Activated CD4-positive, alpha-beta memory T cell treated with anti-CD3 and anti-CD28 coated beads, Interleukin-2, amount 10 ng/mL, durations not matched to agents 7 days and 5 days (primary cell): Measurements from ENCODE around the gene CDK5RAP1. TPM values are rescaled to one million over a fixed set of nuclear protein-coding genes. Genes with fewer than 3 reads are reported as not detected.

Experiments used
- CTCF ChIA-PET: fragments of 350-600 bp; sonication (Branson Sonifier 250); formaldehyde crosslinking; loops from one replicate; lab custom pipeline; 2021; ENCODE audit warnings: antibody characterized with exemption, inconsistent platforms; lab: Charles Lee
- POLR2A ChIA-PET: fragments of 350-600 bp; sonication (Branson Sonifier 250); formaldehyde crosslinking; loops from one replicate; lab custom pipeline; 2021; ENCODE audit warnings: antibody characterized with exemption; lab: Charles Lee
- DNase-seq: peaks from one replicate; pipeline ENCODE4 v3.0.0-alpha.2; 2020
- H3K27ac Mint-ChIP-seq: one replicate; pipeline ENCODE4 v1.8.0; 2021; ENCODE audit warnings: mild to moderate bottlenecking, mixed read lengths
- H3K27me3 Mint-ChIP-seq: one replicate; pipeline ENCODE4 v1.8.0; 2021; ENCODE audit warnings: mixed read lengths
- H3K36me3 Mint-ChIP-seq: one replicate; pipeline ENCODE4 v1.8.0; 2021; ENCODE audit warnings: low read depth, mixed read lengths
- H3K4me1 Mint-ChIP-seq: one replicate; pipeline ENCODE4 v1.8.0; 2021; ENCODE audit warnings: mixed read lengths
- H3K4me3 Mint-ChIP-seq: one replicate; pipeline ENCODE4 v1.8.0; 2021; ENCODE audit warnings: mild to moderate bottlenecking, mixed read lengths
- H3K9me3 Mint-ChIP-seq: one replicate; pipeline ENCODE4 v1.8.0; 2021; ENCODE audit warnings: mixed read lengths
- total RNA-seq, 2 experiments: library from RNA; stranded (reverse); gene quantifications; one replicate each; pipeline ENCODE4 v1.2.3, GENCODE V29; 2021

The CDK5RAP1 gene
- total RNA-seq, 2 experiments from 2014 or later, result 30.2 to 33.3 TPM

DNA sequence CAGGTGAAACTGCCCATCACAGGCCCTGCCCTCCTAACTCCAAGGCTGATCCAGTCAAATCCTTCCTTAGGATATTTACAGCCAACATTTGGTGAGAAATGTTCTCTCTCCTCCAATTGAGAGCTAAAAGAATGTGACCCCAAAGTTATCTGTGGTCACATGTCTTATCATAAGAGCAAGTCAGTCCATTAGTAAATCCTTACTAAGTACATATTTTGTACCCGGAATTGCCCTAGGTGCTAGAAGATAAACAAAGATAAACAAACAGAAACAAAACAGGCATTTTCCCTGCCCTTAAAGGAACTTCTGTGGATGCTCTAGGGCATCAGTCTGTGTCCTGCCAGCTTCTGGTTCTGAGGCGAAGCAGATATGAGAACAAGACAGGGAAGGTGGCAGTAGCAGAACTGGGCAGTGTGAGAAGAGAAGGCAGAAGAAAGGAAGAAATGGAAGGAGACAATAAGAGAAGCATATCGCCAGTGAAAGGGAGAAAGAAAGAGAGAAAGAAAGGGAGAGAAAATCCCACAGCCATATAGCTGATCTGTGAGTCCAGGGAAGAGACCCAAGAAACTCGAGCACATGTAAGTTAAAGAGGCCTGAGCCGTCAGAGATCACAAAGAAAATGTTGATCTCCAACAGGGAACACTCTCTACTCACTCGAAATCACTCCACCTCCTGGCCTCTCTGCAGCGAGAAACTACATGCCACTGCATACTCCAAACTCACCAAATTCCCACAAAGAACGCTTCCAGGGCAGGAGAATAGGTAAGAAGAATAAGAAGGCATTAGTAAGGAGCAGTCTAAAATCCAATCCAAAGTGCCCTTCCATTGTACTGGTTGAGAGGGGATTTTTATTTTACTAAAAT, 41.7 kb downstream of the CDK5RAP1 start:
- no peaks in the 10 kb centered on the region for H3K27me3 Mint-ChIP-seq
- H3K4me3 Mint-ChIP-seq, result no peak overlapping the region
- no peak for DNase-seq
- POLR2A ChIA-PET, result interaction anchor here (0.8 kb wide), 1 partner anchor 10 kb away, joined by 3 read pairs; no protein-coding TSS in a partner anchor
- no peaks in the 10 kb centered on the region for H3K4me1 Mint-ChIP-seq
- peaks cover 39% of the 10 kb centered on the region for H3K36me3 Mint-ChIP-seq
- CTCF ChIA-PET, result no interaction called here
- no peaks in the 10 kb centered on the region for H3K9me3 Mint-ChIP-seq
- H3K27ac Mint-ChIP-seq, result no peak overlapping the region

DNA sequence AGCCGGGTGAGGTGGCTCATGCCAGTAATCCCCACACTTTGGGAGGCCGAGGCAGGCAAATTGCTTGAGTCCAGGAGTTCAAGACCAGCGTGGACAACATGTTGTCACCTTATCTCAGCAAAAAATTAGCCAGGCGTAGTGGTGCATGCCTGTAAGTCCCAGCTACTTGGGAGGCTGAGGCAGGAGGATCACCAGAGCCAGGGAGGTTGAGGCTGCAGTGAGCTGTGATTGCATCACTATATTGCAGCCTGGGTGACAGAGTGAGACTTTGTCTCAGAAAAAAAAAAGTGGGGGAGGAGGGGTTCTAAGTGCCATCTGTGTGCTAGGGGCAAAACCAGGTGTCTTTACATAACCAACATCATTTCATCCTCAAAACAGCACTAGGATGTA, 48.3 kb downstream of the CDK5RAP1 start:
- no peaks in the 10 kb centered on the region for H3K27me3 Mint-ChIP-seq
- peaks cover 10% of the 10 kb centered on the region for H3K4me1 Mint-ChIP-seq
- ChIA-PET CTCF (no interaction called here), POLR2A (no interaction called here)
- no peaks in the 10 kb centered on the region for H3K9me3 Mint-ChIP-seq
- H3K27ac Mint-ChIP-seq, result no peak overlapping the region
- DNase-seq, result no peak
- H3K36me3 Mint-ChIP-seq, result peaks cover 2% of the 10 kb centered on the region
- H3K4me3 Mint-ChIP-seq, result no peak overlapping the region

DNA sequence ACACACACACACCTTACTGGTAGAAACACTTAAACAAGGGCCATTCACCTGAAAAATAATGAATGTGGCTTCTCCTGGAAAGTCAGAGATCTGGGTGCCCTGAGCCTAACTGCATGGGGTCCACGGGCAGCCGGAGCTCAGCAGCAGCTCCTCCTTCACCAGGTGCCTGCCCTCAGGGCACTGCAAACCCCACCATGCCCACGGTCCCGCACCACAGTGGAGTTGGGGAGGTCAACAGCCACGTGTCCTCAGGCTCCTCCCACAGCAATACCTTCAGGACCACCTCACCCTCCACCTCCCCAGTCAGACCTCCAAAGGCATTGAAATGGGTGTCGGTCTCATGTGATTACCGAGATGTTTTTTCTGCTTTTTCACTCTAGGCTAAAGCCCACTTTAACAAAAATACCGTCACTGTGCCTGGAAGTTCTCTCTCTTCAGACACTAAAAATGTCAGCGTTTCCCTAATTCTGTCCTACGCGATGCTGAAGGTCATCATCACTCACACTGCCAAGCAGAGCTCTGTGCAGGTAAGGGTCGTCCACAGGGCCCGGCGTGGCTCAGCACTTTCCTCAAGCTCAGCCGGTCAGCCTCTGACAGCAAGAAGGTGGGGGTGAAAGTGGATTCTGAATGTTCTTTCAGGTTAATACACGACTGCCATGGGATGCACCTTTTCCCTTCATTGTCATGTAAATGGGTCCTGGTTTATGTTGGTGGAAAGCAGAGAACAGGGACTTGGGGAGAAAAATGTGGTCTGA, 48.9 kb downstream of the CDK5RAP1 start:
- ChIA-PET CTCF (no interaction called here), POLR2A (no interaction called here)
- Mint-ChIP-seq H3K9me3 (no peaks in the 10 kb centered on the region), H3K27ac (no peak overlapping the region), H3K4me3 (no peak overlapping the region), H3K36me3 (peaks cover 2% of the 10 kb centered on the region), H3K4me1 (peaks cover 10% of the 10 kb centered on the region), H3K27me3 (no peaks in the 10 kb centered on the region)
- no peak for DNase-seq

DNA sequence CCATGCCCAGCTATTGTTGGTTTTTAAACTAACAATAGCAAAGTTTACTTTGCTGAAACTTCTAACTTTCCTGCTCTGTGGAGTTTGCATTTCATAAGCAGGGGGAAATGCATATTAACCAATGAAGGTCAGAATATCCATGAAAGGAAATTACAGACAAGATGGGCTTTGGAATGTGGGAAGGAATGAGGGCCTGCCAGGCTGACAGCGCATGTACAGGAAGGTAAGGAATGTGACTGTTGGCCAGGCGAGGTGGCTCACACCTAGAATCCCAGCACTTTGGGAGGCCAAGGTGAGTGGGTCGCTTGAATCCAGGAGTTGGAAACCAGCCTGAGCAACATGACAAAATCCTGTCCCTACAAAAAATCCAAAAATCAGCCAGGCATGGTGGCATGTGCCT, 49.6 kb downstream of the CDK5RAP1 start:
- H3K36me3 Mint-ChIP-seq, result peaks cover 2% of the 10 kb centered on the region
- H3K4me1 Mint-ChIP-seq, result peaks cover 10% of the 10 kb centered on the region
- POLR2A ChIA-PET, result no interaction called here
- no peak for DNase-seq
- peak overlapping the region; percentile 16 for H3K27ac Mint-ChIP-seq
- no peaks in the 10 kb centered on the region for H3K9me3 Mint-ChIP-seq
- no peak overlapping the region for H3K4me3 Mint-ChIP-seq
- CTCF ChIA-PET, result no interaction called here
- H3K27me3 Mint-ChIP-seq, result no peaks in the 10 kb centered on the region

DNA sequence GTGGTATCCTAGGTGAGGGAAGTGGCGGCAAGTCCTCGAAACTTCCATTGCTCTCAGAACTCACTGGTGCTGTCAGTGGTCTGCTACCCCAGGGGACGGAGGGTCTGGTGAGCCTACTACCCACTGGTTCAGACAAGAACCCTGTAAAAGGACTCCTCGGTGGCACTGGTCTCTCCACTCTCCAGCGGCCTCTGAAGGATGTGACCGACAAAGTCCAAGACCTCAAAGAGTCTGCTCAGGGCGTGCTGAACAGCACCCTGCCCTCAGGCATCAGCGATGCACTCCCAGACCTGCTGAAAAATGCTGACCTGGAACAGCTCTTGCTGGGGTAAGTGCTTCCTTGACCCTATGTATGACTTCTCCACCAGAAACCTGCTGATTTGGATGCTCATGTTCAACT, 51.8 kb downstream of the CDK5RAP1 start:
- DNase-seq, result no peak
- Mint-ChIP-seq H3K9me3 (no peaks in the 10 kb centered on the region), H3K27me3 (no peaks in the 10 kb centered on the region), H3K27ac (no peak overlapping the region), H3K4me1 (peaks cover 10% of the 10 kb centered on the region), H3K36me3 (peaks cover 2% of the 10 kb centered on the region), H3K4me3 (no peak overlapping the region)
- ChIA-PET POLR2A (no interaction called here), CTCF (no interaction called here)

DNA sequence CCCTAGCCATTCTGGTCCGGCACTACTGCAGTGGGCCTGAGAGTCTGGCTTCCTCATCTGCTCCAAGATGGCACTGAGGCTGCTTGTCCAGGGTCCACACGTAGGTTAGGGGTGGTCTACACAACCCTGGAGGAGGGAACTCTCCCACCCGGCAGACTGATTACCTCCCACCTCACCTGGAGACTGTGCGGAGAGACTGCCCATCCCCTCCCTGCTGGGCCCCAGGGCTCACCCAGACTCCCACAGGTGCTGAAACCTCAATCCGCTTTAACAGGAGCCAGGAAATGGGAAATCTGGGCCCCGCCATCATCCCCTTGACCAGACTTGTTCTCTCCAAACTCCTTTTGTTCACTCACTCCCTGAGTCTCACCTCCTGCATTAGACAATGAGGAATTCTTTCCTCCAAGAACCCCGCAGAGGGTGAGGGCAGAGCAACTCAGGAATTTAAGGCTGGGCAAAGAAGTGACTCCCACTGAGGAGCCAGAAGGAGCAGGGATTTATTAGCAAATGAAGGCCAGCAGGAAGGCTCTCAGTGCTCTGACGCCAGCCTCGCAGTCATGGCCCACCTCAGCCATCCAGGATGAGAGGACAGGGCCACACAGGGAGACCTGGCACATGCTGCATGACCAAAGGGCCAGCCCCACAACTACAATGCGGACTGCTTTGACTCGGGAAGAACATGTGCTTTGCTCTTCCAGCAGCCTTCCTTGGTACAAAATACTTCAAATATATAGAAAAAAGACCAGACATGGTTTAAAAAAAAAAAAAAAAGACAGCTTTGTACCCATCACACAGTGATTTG, 53.0 kb downstream of the CDK5RAP1 start:
- no peak for DNase-seq
- H3K27me3 Mint-ChIP-seq, result no peaks in the 10 kb centered on the region
- no peak overlapping the region for H3K4me3 Mint-ChIP-seq
- CTCF ChIA-PET, result interaction anchor here (0.5 to 0.6 kb wide), 2 partner anchors 49 to 1715 kb away, joined by 3 read pairs; no protein-coding TSS in a partner anchor
- no peaks in the 10 kb centered on the region for H3K9me3 Mint-ChIP-seq
- H3K4me1 Mint-ChIP-seq, result peaks cover 10% of the 10 kb centered on the region
- H3K27ac Mint-ChIP-seq, result no peak overlapping the region
- peaks cover 2% of the 10 kb centered on the region for H3K36me3 Mint-ChIP-seq
- POLR2A ChIA-PET, result no interaction called here

DNA sequence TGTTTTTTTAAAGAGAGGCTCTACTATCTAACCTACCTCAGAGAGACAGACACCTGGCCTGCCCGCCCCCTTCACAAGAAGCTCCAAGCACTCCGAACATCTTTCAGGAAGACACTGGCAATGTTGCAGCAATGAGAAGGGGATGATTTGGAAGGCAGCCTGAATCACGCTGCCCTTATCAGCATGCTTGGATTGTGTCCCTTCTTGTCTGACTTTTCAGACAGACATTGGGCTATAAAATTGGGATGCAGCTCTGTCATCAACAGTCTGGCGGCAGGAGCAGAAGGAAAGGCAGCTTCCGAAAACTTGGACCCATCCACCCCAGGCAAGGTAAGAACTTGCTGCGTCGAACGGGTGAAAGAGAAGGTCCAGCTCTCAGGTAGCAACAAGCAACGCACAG, 56.0 kb downstream of the CDK5RAP1 start:
- no peak overlapping the region for H3K4me3 Mint-ChIP-seq
- peaks cover 2% of the 10 kb centered on the region for H3K36me3 Mint-ChIP-seq
- POLR2A ChIA-PET, result no interaction called here
- no peak for DNase-seq
- H3K27me3 Mint-ChIP-seq, result no peaks in the 10 kb centered on the region
- CTCF ChIA-PET, result no interaction called here
- H3K4me1 Mint-ChIP-seq, result peaks cover 5% of the 10 kb centered on the region
- H3K27ac Mint-ChIP-seq, result no peak overlapping the region
- no peaks in the 10 kb centered on the region for H3K9me3 Mint-ChIP-seq

DNA sequence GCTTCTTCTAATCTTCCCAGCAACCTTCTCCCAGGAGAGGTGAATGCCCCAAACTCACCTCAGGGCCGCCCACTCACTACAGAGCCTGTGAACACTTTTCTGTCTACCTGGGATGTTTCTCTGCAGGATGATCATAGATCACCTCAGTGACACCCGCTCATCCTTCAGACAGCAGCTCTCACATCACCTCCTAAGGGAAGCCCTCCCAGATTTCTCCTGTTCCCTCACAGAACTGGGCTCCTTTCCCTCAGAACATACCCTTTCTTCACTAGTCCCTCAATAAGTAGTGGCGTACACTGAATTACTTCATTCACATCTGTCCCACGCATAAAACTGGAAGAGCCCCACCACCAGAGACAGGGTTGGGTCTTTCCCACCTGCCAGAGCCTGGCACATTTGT, 57.8 kb downstream of the CDK5RAP1 start:
- Mint-ChIP-seq H3K4me1 (no peaks in the 10 kb centered on the region), H3K27ac (no peak overlapping the region), H3K9me3 (no peaks in the 10 kb centered on the region), H3K4me3 (no peak overlapping the region), H3K27me3 (no peaks in the 10 kb centered on the region), H3K36me3 (no peaks in the 10 kb centered on the region)
- CTCF ChIA-PET, result no interaction called here
- DNase-seq, result no peak
- POLR2A ChIA-PET, result no interaction called here

DNA sequence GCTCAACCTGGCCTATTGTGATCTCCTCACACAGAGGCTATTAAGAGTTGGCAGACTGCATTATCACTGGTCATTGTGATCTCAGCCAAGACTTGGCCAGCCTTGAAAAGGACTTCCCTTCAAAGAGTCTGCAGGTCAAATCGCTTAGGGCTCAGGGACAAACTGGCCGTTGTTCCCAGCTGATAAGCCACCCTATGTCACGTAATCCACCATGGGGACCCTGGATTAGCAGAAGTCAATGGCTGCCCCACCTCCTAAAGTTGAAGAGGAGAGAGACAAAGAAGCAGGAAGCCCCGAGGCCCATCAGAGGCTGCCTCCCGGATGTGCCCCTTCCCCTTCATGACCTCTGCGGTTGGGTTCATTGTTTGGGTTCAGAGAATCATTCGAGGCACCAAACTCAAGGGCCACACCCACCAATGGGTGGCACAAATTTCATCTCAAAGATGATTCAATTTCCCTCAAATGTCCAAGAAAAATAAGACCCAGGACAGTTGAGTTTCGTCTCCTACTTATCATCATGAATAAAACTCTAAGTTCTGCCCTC, 61.7 kb downstream of the CDK5RAP1 start:
- Mint-ChIP-seq H3K9me3 (no peaks in the 10 kb centered on the region), H3K4me3 (no peak overlapping the region), H3K36me3 (no peaks in the 10 kb centered on the region), H3K4me1 (peaks cover 2% of the 10 kb centered on the region), H3K27ac (no peak overlapping the region), H3K27me3 (no peaks in the 10 kb centered on the region)
- no peak for DNase-seq
- CTCF ChIA-PET, result no interaction called here
- POLR2A ChIA-PET, result interaction anchor here (1.5 kb wide), 1 partner anchor 38 kb away, joined by 3 read pairs; no protein-coding TSS in a partner anchor

DNA sequence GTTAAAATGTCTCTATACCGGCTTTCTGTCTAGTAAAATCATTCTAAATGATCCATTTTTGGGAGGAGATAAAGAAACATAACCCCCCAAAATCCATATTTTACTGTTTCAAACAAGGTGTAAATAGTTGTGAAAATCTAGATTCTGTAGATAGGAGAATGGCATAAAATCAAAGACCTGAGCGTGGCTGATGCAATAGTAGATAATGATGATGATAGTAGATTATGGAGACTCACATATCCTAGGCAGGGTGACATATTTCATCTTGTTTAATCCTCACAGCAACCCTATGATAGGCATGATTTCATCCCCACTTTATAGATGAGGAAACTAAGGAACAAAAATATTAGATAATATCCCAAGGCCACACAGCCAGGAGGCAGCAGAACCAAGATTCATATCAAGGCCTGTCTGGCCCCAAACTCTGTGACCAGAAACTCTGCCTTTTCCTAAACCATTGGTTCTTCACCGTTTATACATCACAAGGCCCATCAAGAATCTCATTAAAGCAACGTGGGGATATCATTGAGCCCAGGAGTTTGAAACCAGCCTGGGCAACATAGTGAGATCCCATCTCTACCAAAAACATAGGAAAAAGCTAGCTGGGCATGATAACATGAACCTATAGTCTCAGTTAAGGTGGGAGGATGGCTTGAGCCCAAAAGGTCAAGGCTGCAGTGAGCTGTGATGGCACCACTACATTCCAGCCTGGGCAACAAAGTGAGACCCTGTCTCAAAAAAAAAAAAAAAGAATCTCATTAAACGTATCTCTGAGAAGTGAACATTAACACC, 62.7 kb downstream of the CDK5RAP1 start:
- no peak for DNase-seq
- Mint-ChIP-seq H3K27me3 (no peaks in the 10 kb centered on the region), H3K4me3 (no peak overlapping the region), H3K4me1 (peaks cover 2% of the 10 kb centered on the region), H3K36me3 (no peaks in the 10 kb centered on the region), H3K27ac (no peak overlapping the region), H3K9me3 (no peaks in the 10 kb centered on the region)
- CTCF ChIA-PET, result no interaction called here
- POLR2A ChIA-PET, result no interaction called here

DNA sequence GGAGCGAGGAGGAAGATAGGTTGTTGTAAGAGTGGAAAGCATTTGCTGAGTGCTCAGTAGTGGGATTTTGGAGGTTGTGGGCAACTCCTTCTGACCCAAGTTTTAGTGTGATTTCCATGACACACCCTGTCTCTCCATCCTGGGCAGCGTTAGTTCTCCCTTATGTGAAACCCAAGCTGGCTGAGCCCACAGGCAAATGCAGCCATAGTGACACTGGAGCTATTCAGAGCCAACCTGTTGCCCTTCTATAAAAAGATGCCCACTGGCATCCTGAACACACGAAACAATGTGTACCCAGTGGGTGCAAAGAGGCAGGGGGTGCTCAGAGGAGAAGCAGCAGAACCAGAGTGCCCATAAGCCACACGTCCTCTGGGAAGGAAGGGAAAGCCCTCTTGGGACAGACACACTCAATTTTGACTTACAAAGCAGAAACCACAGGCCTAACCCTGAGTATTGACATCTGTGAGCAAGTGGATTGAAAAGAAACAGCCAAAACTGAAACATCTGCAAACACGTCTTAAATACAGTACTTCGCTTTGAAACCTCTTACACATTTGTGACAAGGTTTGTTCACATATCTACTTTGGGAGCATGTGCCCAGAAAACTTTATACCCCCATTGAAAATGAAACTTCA, 63.7 kb downstream of the CDK5RAP1 start:
- H3K4me1 Mint-ChIP-seq, result peaks cover 2% of the 10 kb centered on the region
- ChIA-PET CTCF (no interaction called here), POLR2A (no interaction called here)
- no peaks in the 10 kb centered on the region for H3K9me3 Mint-ChIP-seq
- no peak overlapping the region for H3K4me3 Mint-ChIP-seq
- H3K27ac Mint-ChIP-seq, result no peak overlapping the region
- H3K27me3 Mint-ChIP-seq, result no peaks in the 10 kb centered on the region
- DNase-seq, result no peak
- H3K36me3 Mint-ChIP-seq, result no peaks in the 10 kb centered on the region

DNA sequence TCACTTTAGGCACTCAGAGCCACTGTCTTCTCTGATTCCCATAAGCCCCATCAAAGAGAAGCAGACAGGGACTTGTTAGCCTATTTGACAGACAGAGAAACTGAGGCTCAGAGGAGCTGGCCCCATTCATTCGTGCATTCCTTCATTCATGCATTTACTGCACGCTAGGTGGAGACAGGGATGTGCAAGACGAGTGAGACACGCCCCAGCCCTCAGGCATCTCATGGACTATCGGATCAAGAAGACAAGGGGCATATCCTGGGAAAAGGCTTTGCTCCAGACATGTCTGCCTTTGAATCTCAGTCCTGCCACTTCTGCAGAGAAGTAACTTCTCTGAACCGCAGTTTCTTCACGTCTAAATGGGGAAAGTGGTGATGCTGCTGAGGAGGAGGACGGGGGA, 64.2 kb downstream of the CDK5RAP1 start:
- Mint-ChIP-seq H3K27me3 (no peaks in the 10 kb centered on the region), H3K4me3 (no peak overlapping the region), H3K27ac (no peak overlapping the region), H3K9me3 (no peaks in the 10 kb centered on the region), H3K4me1 (peaks cover 2% of the 10 kb centered on the region), H3K36me3 (no peaks in the 10 kb centered on the region)
- ChIA-PET POLR2A (no interaction called here), CTCF (no interaction called here)
- DNase-seq, result no peak
